Trophoblast cell (in vitro differentiated cells and primary cell): ENCODE measurements around the gene JARID2.
A peak's percentile ranks its signal among the peaks of the same experiment; 100 is the strongest.

Source experiments
- DNase-seq, 2 donors: peaks; one replicate each; pipeline ENCODE4 v3.0.0-alpha.2; 2016
- H2AFZ ChIP-seq: 2 replicates; pipeline ENCODE4 v1.6.1; 2013; ENCODE audit warnings: low read length, moderate library complexity, mild to moderate bottlenecking; ENCODE audit not compliant: insufficient read depth, poor library complexity
- H2AK5ac ChIP-seq: 2 replicates; pipeline ENCODE4 v1.6.1; 2013; ENCODE audit warnings: mild to moderate bottlenecking, low read length
- H2BK120ac ChIP-seq: 2 replicates; pipeline ENCODE4 v1.6.1; 2013; ENCODE audit warnings: low read length, mild to moderate bottlenecking, moderate library complexity; ENCODE audit not compliant: insufficient read depth, poor library complexity
- H2BK12ac ChIP-seq: 2 replicates; pipeline ENCODE4 v1.6.1; 2013; ENCODE audit warnings: mild to moderate bottlenecking, low read length, moderate library complexity
- H2BK5ac ChIP-seq: 2 replicates; pipeline ENCODE4 v1.6.1; 2013; ENCODE audit warnings: low read length, low read depth, moderate library complexity, mild to moderate bottlenecking; ENCODE audit not compliant: poor library complexity
- H3K14ac ChIP-seq: 2 replicates; pipeline ENCODE4 v1.6.1; 2013; ENCODE audit warnings: mild to moderate bottlenecking, low read length
- H3K18ac ChIP-seq: 2 replicates; pipeline ENCODE4 v1.6.1; 2013; ENCODE audit warnings: mild to moderate bottlenecking, low read length
- H3K23ac ChIP-seq: 2 replicates; pipeline ENCODE4 v1.6.1; 2013; ENCODE audit warnings: low read length
- H3K27ac ChIP-seq: 2 replicates; pipeline ENCODE4 v1.5.1; 2013; ENCODE audit warnings: low read depth, mild to moderate bottlenecking, inconsistent platforms, low read length, moderate library complexity
- H3K27me3 ChIP-seq: 2 replicates; pipeline ENCODE4 v1.6.1; 2013; ENCODE audit warnings: inconsistent platforms, mild to moderate bottlenecking, low read length, moderate library complexity; ENCODE audit not compliant: insufficient read depth
- H3K36me3 ChIP-seq, 2 experiments: 1 replicate in 1 of 2; 2 replicates in 1 of 2; pipeline ENCODE4 v1.6.1; 2013; ENCODE audit warnings: low read length in 2 of 2, mild to moderate bottlenecking in 2 of 2, moderate library complexity in 1 of 2; ENCODE audit not compliant: insufficient read depth in 2 of 2, control insufficient read depth in 1 of 2
- H3K4ac ChIP-seq: 2 replicates; pipeline ENCODE4 v1.6.1; 2013; ENCODE audit warnings: low read depth, mild to moderate bottlenecking, low read length, moderate library complexity
- H3K4me1 ChIP-seq, 2 experiments: 1 replicate in 1 of 2; 2 replicates in 1 of 2; pipeline ENCODE4 v1.6.1; 2013; ENCODE audit warnings: low read length in 2 of 2, mild to moderate bottlenecking in 2 of 2, moderate library complexity in 1 of 2; ENCODE audit not compliant: insufficient read depth in 2 of 2, control insufficient read depth in 1 of 2
- H3K4me2 ChIP-seq: 2 replicates; pipeline ENCODE4 v1.6.1; 2013; ENCODE audit warnings: inconsistent platforms, mild to moderate bottlenecking, low read length, moderate library complexity
- H3K4me3 ChIP-seq: 2 replicates; pipeline ENCODE4 v1.5.1; 2013; ENCODE audit warnings: mild to moderate bottlenecking, low read depth, low read length, inconsistent platforms
- H3K79me1 ChIP-seq: one replicate; pipeline ENCODE4 v1.6.1; 2013; ENCODE audit warnings: low read length
- H3K79me2 ChIP-seq: 2 replicates; pipeline ENCODE4 v1.6.1; 2013; ENCODE audit warnings: low read length, mild to moderate bottlenecking; ENCODE audit not compliant: control insufficient read depth, insufficient read depth, poor library complexity
- H3K9ac ChIP-seq: 2 replicates; pipeline ENCODE4 v1.6.1; 2013; ENCODE audit warnings: mild to moderate bottlenecking, low read length
- H3K9me3 ChIP-seq: 2 replicates; pipeline ENCODE4 v1.6.1; 2013; ENCODE audit warnings: low read depth, mild to moderate bottlenecking, control low read depth, inconsistent platforms, low read length; ENCODE audit not compliant: insufficient read depth
- H4K12ac ChIP-seq: 2 replicates; pipeline ENCODE4 v1.6.1; 2013; ENCODE audit warnings: low read depth, mild to moderate bottlenecking, low read length, moderate library complexity
- H4K8ac ChIP-seq: 2 replicates; pipeline ENCODE4 v1.6.1; 2013; ENCODE audit warnings: low read depth, mild to moderate bottlenecking, low read length, moderate library complexity
- H4K91ac ChIP-seq: one replicate; pipeline ENCODE4 v1.6.1; 2013; ENCODE audit warnings: low read depth, mild to moderate bottlenecking, low read length, moderate library complexity
- WGBS: extraction: QIAGEN DNeasy Blood & Tissue Kit; methylation state at CpG from one replicate; pipeline ENCODE4 v1.1.7; 2013; ENCODE audit warnings: missing lambda C conversion rate; ENCODE audit not compliant: insufficient read length, insufficient coverage; ENCODE audit errors: extremely low coverage; 5-methylcytosine and 5-hydroxymethylcytosine counted together

JARID2 gene

DNA sequence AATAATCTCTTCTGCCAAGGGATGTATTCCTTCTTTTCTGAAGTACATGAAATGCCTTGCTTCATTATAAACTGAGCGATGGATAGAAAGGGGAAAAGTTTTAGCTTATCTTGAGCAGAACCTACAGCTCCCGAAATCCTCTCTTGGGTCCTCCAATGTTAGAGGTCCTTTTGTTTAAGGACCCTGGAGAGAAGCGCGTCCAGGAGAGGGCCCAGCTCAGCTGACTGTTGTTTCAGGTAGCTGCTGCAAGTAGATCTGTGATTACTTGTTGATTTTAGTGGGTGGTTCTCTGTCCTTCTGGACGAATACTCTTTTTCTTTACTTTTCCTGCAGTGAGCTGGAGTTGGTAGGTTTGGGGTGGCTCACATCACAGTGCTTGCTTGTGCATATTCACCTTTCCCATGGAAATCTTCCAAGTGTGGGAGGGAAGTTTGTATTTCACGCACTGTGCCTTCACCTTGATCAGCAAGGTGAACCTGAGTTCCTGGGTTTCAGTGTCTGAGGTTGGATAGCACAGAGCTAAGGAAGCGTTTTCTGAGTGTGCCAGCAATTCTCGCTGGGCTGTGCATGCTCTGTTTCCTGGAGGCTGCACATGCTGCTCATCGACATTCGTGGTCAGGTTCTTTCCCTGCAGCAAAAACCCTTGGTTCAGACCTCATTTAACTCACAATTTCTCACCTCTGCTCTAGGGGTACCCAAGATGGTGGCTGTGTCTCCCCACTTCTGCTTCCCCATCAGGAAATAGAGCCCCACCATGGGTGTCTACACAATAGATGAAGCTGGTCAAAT lies 176.3 kb downstream of the JARID2 start:
- H3K4me1 ChIP-seq = peaks cover 2 to 15% of the 10 kb centered on the region in 2 experiments
- H2BK120ac ChIP-seq = no peak overlapping the region
- H2BK5ac ChIP-seq = no peak overlapping the region
- H2BK12ac ChIP-seq = no peak overlapping the region
- H3K4me3 ChIP-seq = no peak overlapping the region
- no peaks in the 10 kb centered on the region for H3K79me1 ChIP-seq
- H3K79me2 ChIP-seq = no peaks in the 10 kb centered on the region
- no peak overlapping the region for H3K23ac ChIP-seq
- H2AK5ac ChIP-seq = no peak overlapping the region
- no peak overlapping the region for H4K91ac ChIP-seq
- DNase-seq = no peak
- no peak overlapping the region for H3K4me2 ChIP-seq
- H3K36me3 ChIP-seq = no peaks in the 10 kb centered on the region
- H3K4ac ChIP-seq = no peak overlapping the region
- no peak overlapping the region for H4K8ac ChIP-seq
- no CpG with 5 or more reads among the region's 10 CpGs for WGBS
- peaks cover 3% of the 10 kb centered on the region for H3K9me3 ChIP-seq
- H3K14ac ChIP-seq = no peak overlapping the region
- H3K9ac ChIP-seq = no peak overlapping the region
- H3K18ac ChIP-seq = no peak overlapping the region
- no peak overlapping the region for H4K12ac ChIP-seq
- no peak overlapping the region for H3K27ac ChIP-seq
- no peaks in the 10 kb centered on the region for H3K27me3 ChIP-seq
- H2AFZ ChIP-seq = no peak overlapping the region

DNA sequence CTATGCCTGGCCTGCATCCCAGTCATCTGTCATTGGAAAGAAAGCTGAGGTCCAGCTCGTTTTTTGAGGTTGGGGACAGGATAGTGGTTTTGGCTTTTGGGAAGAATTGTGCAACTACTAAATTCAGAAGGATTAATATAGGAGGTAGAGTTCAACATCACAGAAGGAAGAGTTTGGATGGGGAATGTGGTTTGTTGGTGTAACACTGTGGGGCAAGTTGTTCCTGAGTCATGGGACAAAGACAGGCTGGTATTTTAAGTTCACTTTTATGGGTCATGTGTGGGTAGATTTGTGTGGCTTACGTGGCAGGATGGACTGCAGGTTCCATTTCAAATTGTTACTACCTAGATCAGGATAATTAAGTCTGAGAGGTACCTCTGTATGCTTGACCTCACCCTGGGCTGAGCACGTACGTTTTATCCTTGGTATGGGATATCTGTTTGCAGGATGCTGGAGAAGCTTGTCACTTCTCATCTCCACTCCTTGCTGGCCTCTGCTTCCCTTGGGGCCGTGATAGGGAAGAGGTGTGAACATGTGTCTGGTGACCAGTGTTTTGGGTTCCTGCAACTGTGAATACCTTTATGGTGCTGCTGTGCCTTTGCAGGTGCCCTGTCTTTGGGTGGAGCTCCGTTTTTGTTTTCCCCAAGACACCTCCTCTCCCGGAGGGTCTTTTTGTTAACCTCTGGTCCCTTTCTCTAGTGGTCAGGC lies 177.6 kb downstream of the JARID2 start:
- DNase-seq = no peak
- Histone ChIP-seq H3K18ac (no peak overlapping the region), H2BK12ac (no peak overlapping the region), H3K4me3 (no peak overlapping the region), H2BK120ac (no peak overlapping the region), H2AK5ac (no peak overlapping the region), H3K27ac (no peak overlapping the region), H3K14ac (no peak overlapping the region), H3K27me3 (no peaks in the 10 kb centered on the region), H3K4me1 (peaks cover 2 to 17% of the 10 kb centered on the region in 2 experiments), H3K9ac (no peak overlapping the region), H3K23ac (no peak overlapping the region), H3K79me1 (no peaks in the 10 kb centered on the region), H3K36me3 (no peaks in the 10 kb centered on the region), H2BK5ac (no peak overlapping the region), H4K12ac (no peak overlapping the region), H3K9me3 (no peaks in the 10 kb centered on the region), H4K8ac (no peak overlapping the region), H2AFZ (no peak overlapping the region), H3K4me2 (no peak overlapping the region), H3K79me2 (no peaks in the 10 kb centered on the region), H3K4ac (peak overlapping the region; percentile 24), H4K91ac (no peak overlapping the region)
- WGBS = no CpG with 5 or more reads among the region's 7 CpGs

DNA sequence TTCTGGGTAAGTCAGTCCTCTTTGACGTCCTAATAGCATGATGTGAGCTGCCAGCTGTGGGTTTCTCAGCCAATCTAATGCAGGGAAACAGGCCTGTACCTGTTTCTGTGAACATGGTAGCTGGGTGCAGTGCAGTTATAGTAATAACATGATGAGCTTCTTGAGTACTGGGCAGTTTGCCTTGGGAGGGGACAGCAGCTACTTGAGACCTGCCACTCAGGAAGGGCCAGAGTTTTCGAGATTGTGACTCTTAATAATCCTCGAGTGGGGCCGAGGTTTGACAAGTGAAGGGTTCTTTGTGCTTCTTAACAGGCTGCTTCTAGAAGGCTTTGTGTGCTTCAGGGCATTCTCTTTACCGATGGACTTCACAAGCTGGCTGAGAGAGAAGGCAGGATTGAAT lies 180.1 kb downstream of the JARID2 start:
- H3K9ac ChIP-seq = no peak overlapping the region
- H3K27ac ChIP-seq = no peak overlapping the region
- no peak overlapping the region for H3K4me2 ChIP-seq
- H2BK12ac ChIP-seq = no peak overlapping the region
- H3K14ac ChIP-seq = no peak overlapping the region
- no peak overlapping the region for H2AK5ac ChIP-seq
- H3K4me1 ChIP-seq = peaks cover 4 to 23% of the 10 kb centered on the region in 2 experiments
- no peaks in the 10 kb centered on the region for H3K36me3 ChIP-seq
- no peak overlapping the region for H4K91ac ChIP-seq
- H2BK120ac ChIP-seq = no peak overlapping the region
- no peak overlapping the region for H4K8ac ChIP-seq
- no peak overlapping the region for H3K18ac ChIP-seq
- no peak overlapping the region for H3K23ac ChIP-seq
- no CpG with 5 or more reads among the region's 5 CpGs for WGBS
- no peaks in the 10 kb centered on the region for H3K79me1 ChIP-seq
- no peaks in the 10 kb centered on the region for H3K9me3 ChIP-seq
- H2BK5ac ChIP-seq = no peak overlapping the region
- H3K79me2 ChIP-seq = no peaks in the 10 kb centered on the region
- no peak overlapping the region for H3K4me3 ChIP-seq
- no peak for DNase-seq
- no peak overlapping the region for H2AFZ ChIP-seq
- H4K12ac ChIP-seq = no peak overlapping the region
- no peaks in the 10 kb centered on the region for H3K27me3 ChIP-seq
- no peak overlapping the region for H3K4ac ChIP-seq

DNA sequence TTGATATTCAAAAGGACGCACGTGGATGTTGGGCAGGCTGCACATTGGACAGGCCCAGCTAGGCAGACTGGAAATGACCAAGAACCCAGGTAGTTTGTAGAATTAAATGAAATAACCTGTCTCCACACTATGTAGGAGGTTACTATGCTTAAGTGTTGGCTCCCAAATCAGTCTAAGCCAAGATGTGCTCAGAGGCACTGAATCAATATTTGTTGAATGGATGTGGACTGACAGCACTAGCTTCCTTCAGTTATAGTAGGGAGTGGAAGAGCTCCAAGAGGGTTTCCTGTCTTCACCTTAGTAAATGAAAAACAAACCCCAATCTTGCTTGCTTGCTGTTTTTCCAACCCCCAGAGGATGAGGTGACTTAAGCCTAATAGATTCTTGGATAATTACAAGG lies 180.5 kb downstream of the JARID2 start:
- Histone ChIP-seq H3K18ac (no peak overlapping the region), H2BK120ac (no peak overlapping the region), H4K8ac (no peak overlapping the region), H3K79me1 (peaks cover 2% of the 10 kb centered on the region), H3K4me2 (no peak overlapping the region), H3K36me3 (no peaks in the 10 kb centered on the region), H3K27me3 (no peaks in the 10 kb centered on the region), H3K79me2 (no peaks in the 10 kb centered on the region), H2AFZ (no peak overlapping the region), H3K9ac (no peak overlapping the region), H3K23ac (no peak overlapping the region), H2AK5ac (no peak overlapping the region), H3K14ac (no peak overlapping the region), H3K4me1 (peaks cover 8 to 24% of the 10 kb centered on the region in 2 experiments), H2BK12ac (no peak overlapping the region), H3K27ac (no peak overlapping the region), H3K4me3 (no peak overlapping the region), H2BK5ac (no peak overlapping the region), H4K12ac (no peak overlapping the region), H3K9me3 (no peaks in the 10 kb centered on the region), H3K4ac (no peak overlapping the region), H4K91ac (no peak overlapping the region)
- DNase-seq = no peak
- WGBS = no CpG with 5 or more reads among the region's 2 CpGs
